Aorta (tissue), 5 donors: Measurements from ENCODE around the gene LDLRAD4. TPM values are rescaled to one million over a fixed set of nuclear protein-coding genes. Genes with fewer than 3 reads are reported as not detected.
A peak's percentile ranks its signal among the peaks of the same experiment; 100 is the strongest.

Experiments used
- ATAC-seq: fragments of 200-7000 bp; cut with Tn5 transposase; one replicate; pipeline ENCODE4 v1.9.1; 2022; ENCODE audit warnings: moderate library complexity; ENCODE audit not compliant: low FRiP score
- DNase-seq, 2 donors: peaks; one replicate each; pipeline ENCODE4 v3.0.0-alpha.2; 2020
- H3K27ac ChIP-seq, 2 donors: one replicate each; pipeline ENCODE4 v1.5.1; 2013; ENCODE audit warnings: low read length in 2 of 2, mild to moderate bottlenecking in 2 of 2, moderate library complexity in 2 of 2, control low read depth in 1 of 2, inconsistent platforms in 1 of 2, low read depth in 1 of 2
- H3K27me3 ChIP-seq, 2 donors: one replicate each; pipeline ENCODE4 v1.6.1; 2013; ENCODE audit warnings: control low read depth in 1 of 2, low read length in 1 of 2, mild to moderate bottlenecking in 1 of 2, moderate library complexity in 1 of 2; ENCODE audit not compliant: insufficient read depth in 2 of 2, control insufficient read depth in 1 of 2
- H3K36me3 ChIP-seq, 2 donors: one replicate each; pipeline ENCODE4 v1.6.1; 2013; ENCODE audit warnings: control low read depth in 1 of 2, low read length in 1 of 2, mild to moderate bottlenecking in 1 of 2; ENCODE audit not compliant: insufficient read depth in 2 of 2, control insufficient read depth in 1 of 2
- H3K4me1 ChIP-seq, 2 donors: one replicate each; pipeline ENCODE4 v1.6.1; 2013; ENCODE audit warnings: low read length in 2 of 2, control low read depth in 1 of 2, mild to moderate bottlenecking in 1 of 2, moderate library complexity in 1 of 2; ENCODE audit not compliant: insufficient read depth in 2 of 2, control insufficient read depth in 1 of 2
- H3K4me3 ChIP-seq, 2 donors: one replicate each; pipeline ENCODE4 v1.5.1; 2013; ENCODE audit warnings: low read length in 2 of 2, control low read depth in 1 of 2, mild to moderate bottlenecking in 1 of 2
- H3K9me3 ChIP-seq: one replicate; pipeline ENCODE4 v1.6.1; 2013; ENCODE audit warnings: mild to moderate bottlenecking, low read length; ENCODE audit not compliant: control insufficient read depth
- WGBS, 2 donors: extraction: QIAGEN DNeasy Blood & Tissue Kit; methylation state at CpG; one replicate each; pipeline ENCODE4 v1.1.7; 2013; 5-methylcytosine and 5-hydroxymethylcytosine counted together
- intact Hi-C, 2 donors: fragments of 100-400 bp; cut with DNase I; formaldehyde crosslinking; loops; one replicate each; pipeline versions ENCODE4 v1.14.2 to v1.15.0; 2022
- polyA plus RNA-seq, 2 donors: library from polyadenylated mRNA; stranded (reverse); fragments of 200-250 nt; gene quantifications; one replicate each; pipeline ENCODE4 v1.2.3, GENCODE V29; 2013
- total RNA-seq, 2 donors: library from RNA; stranded (reverse); fragmentation: NEBNext Ultra II Directional; extraction: Animal tissue kit (Norgen Biotek cat#: 25700); gene quantifications; one replicate each; pipeline ENCODE4 v1.2.1, GENCODE V29; 2021
- donor health status: healthy with polysubstance abuse.
- donor health status: Bipolar disorder and iron deficiency.
- donor health status: DM: no; HTN: no; CAD: no.
- donor health status: DM: no; HTN: no; CAD: no.
- donor health status: DM: yes; HTN: yes; CAD: no.

LDLRAD4 gene
- total and polyA plus RNA-seq, 4 donors = 7.0 to 112 (median 36.9) TPM

DNA sequence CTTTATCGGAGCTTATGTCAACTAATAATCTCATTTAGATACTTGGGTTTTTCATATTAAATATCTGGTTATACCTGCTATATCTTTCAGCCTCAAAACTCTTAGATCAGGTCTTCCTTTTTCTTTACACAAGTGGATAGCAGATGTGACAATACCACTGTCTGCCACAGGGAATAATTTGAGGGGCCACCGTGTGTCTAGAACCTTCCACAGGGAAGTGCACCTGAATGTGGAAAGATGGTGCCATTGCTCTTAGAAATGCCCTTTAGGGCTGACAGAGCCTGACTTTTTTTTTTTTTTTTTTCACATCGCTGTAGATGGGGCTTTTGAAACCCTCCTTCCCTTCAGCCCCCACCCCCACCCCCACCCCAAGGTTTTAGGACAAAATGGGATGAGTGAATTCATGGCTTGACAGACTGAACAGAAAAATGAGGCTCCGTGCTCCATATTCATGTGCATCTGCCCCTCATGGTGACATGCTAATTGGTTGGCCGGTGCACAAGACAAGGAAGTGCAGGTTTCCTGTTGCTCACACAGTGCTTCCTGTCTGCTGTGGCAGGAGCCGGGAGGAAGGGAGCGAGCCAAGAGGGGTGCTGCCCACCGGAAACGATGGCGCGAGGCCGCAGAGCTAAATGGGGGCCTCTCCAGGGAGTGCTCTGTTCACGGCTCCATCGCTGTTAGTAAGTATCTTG, 246.0 kb downstream of the LDLRAD4 start:
- WGBS, 2 donors = 64 to 72% methylated on average over 14 of the region's 14 CpGs
- peaks cover 0 to 5% of the 10 kb centered on the region in 2 donors for H3K4me1 ChIP-seq
- DNase-seq = peak in 1 of 2 donors; percentile 76
- no peak overlapping the region for H3K4me3 ChIP-seq
- intact Hi-C loops = no loop called here
- no peaks in the 10 kb centered on the region for H3K9me3 ChIP-seq
- no peaks in the 10 kb centered on the region for H3K27me3 ChIP-seq
- H3K27ac ChIP-seq = no peak overlapping the region
- peak; percentile 79 for ATAC-seq
- no peaks in the 10 kb centered on the region for H3K36me3 ChIP-seq

DNA sequence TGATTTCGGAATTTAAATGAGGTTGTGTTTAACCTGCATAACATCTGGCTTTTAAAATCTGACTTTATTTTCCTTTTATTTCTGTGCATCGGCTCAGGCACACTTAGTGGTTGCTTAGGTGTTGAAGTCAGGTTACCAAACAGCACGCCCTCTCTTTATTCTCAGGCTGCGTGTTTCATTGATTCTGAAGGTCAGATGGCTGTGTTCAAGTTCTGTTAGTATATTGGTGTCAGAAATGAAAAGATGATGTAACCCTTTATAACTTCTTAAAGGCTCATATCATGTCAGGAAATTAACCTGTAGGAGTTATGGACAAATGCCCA, 246.5 kb downstream of the LDLRAD4 start:
- intact Hi-C loops = no loop called here
- Histone ChIP-seq H3K36me3 (no peaks in the 10 kb centered on the region), H3K27ac (no peak overlapping the region), H3K4me3 (no peak overlapping the region), H3K9me3 (no peaks in the 10 kb centered on the region), H3K27me3 (no peaks in the 10 kb centered on the region), H3K4me1 (peaks cover 0 to 5% of the 10 kb centered on the region in 2 donors)
- DNase-seq (no peak), ATAC-seq (no peak)
- WGBS, 2 donors = 88 to 91% methylated on average over 4 of the region's 4 CpGs

GRCh38 chr18:13465476-13465875, 246.9 kb downstream of the LDLRAD4 start:
- Histone ChIP-seq H3K27me3 (no peaks in the 10 kb centered on the region), H3K4me3 (no peak overlapping the region), H3K4me1 (peaks cover 0 to 5% of the 10 kb centered on the region in 2 donors), H3K27ac (no peak overlapping the region), H3K9me3 (no peaks in the 10 kb centered on the region), H3K36me3 (no peaks in the 10 kb centered on the region)
- WGBS, 2 donors = 74 to 76% methylated on average over 5 of the region's 5 CpGs
- intact Hi-C loops = no loop called here
- no peak for ATAC-seq
- peak in 1 of 2 donors; percentile 39 for DNase-seq

DNA sequence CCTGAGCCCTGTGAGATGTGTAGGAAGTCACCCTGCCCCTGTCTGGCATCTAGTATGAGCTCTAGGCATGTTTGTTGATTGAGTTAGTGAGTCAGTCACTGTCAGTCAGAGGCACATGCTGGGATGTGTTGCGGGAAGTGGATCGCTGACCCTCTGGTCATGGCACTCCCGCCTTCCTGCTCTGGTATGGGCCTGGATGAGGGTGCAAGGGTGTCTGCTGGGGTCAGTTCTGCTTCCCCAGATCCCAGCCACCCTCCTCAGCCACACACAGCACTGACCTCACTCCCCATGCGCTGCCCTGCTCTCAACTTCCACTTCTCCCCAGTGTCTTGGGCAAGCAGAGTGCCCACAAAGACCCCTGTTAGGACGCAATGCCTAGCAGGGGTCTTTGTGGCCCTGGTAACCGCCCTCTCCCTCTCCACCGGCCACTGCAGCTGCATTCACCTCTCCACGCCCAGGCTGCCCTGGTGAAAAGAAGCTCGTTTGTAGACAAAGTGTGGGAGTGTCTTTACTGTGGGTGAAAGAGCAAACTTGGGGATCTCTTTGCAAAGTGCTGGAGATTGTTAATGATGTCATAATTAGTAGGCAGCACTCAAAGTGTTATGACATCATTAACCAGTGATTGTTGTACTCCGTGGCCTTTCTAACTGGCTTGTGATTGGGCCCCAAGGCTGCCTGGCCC, 252.1 kb downstream of the LDLRAD4 start:
- Histone ChIP-seq H3K27me3 (no peaks in the 10 kb centered on the region), H3K36me3 (no peaks in the 10 kb centered on the region), H3K4me1 (peaks cover 3% of the 10 kb centered on the region in 2 donors), H3K4me3 (no peak overlapping the region), H3K27ac (no peak overlapping the region), H3K9me3 (no peaks in the 10 kb centered on the region)
- 89 to 93% methylated on average over 10 of the region's 10 CpGs for WGBS, 2 donors
- ATAC-seq (no peak), DNase-seq (peak in 1 of 2 donors; percentile 81)
- intact Hi-C loops = no loop called here

- intact Hi-C loops = no loop called here
- Histone ChIP-seq H3K4me3 (no peak overlapping the region), H3K36me3 (no peaks in the 10 kb centered on the region), H3K9me3 (no peaks in the 10 kb centered on the region), H3K27ac (peak overlapping the region in 1 of 2 donors; percentile 36), H3K27me3 (no peaks in the 10 kb centered on the region), H3K4me1 (peaks cover 3 to 4% of the 10 kb centered on the region in 2 donors)
- ATAC-seq = peak; percentile 54
- 85 to 86% methylated on average over 17 of the region's 17 CpGs for WGBS, 2 donors
- peak in 1 of 2 donors; percentile 62 for DNase-seq
These were observed 252.8 kb downstream of the LDLRAD4 start for GRCh38 chr18:13471198-13471845.

GRCh38 chr18:13471971-13472628, 253.5 kb downstream of the LDLRAD4 start:
- ATAC-seq = peak; percentile 60
- no peaks in the 10 kb centered on the region for H3K36me3 ChIP-seq
- WGBS, 2 donors = 65 to 70% methylated on average over 17 of the region's 17 CpGs
- H3K27me3 ChIP-seq = no peaks in the 10 kb centered on the region
- peak in 1 of 2 donors; percentile 46 for DNase-seq
- intact Hi-C loops = no loop called here
- H3K9me3 ChIP-seq = no peaks in the 10 kb centered on the region
- peaks cover 3 to 4% of the 10 kb centered on the region in 2 donors for H3K4me1 ChIP-seq
- no peak overlapping the region for H3K27ac ChIP-seq
- no peak overlapping the region for H3K4me3 ChIP-seq

DNA sequence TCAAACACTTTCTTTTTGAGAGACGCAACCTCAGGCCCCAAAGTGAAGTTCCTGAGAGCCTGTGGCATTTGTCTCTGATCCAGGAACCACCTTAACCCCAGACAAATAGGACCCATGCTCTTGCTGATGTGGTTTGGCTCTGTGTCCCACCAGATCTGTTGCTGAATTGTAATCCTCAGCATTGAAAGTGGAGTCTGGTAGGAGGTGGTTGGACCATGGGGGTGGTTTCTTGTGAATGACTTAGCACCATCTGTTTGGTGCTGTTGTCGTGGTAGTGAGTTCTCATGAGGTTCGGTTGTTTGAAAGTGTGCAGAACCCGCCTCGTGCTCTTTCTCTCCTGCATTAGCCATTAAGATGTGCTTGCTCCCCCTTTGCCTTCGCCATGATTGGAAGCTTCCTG, 255.2 kb downstream of the LDLRAD4 start:
- Histone ChIP-seq H3K9me3 (no peaks in the 10 kb centered on the region), H3K27me3 (no peaks in the 10 kb centered on the region), H3K36me3 (no peaks in the 10 kb centered on the region), H3K27ac (no peak overlapping the region), H3K4me3 (no peak overlapping the region), H3K4me1 (peaks cover 3 to 4% of the 10 kb centered on the region in 2 donors)
- intact Hi-C loops = no loop called here
- ATAC-seq (no peak), DNase-seq (peak in 1 of 2 donors; percentile 33)
- WGBS, 2 donors = 98 to 99% methylated on average over 6 of the region's 6 CpGs

DNA sequence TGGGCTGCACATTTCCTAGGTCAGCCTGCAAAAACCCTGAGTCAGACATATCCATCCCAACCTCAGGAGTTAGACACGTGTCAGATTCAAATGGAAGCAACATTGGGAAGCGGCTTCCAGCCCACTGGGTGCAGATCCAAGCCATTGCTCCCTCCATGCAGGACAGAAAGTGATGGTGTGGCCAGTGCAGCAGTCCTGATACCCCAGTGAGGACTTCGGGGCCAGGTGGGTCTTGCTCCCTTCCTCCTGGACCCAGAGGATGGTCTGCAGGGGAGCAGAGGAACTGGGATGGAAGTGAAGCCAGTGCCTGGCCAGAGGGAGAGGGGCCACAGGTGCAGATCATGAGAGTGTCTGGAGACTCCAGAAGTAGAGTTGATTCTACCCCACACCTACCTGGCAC, 255.8 kb downstream of the LDLRAD4 start:
- no peaks in the 10 kb centered on the region for H3K27me3 ChIP-seq
- H3K4me3 ChIP-seq = no peak overlapping the region
- H3K36me3 ChIP-seq = no peaks in the 10 kb centered on the region
- ATAC-seq (no peak), DNase-seq (peak in 1 of 2 donors; percentile 23)
- intact Hi-C loops = no loop called here
- no peaks in the 10 kb centered on the region for H3K9me3 ChIP-seq
- H3K4me1 ChIP-seq = peaks cover 3 to 4% of the 10 kb centered on the region in 2 donors
- 94 to 95% methylated on average over 3 of the region's 3 CpGs for WGBS, 2 donors
- peak overlapping the region in 1 of 2 donors; percentile 31 for H3K27ac ChIP-seq
